Measurements from ENCODE around the gene NOXO1. TPM values are rescaled to one million over a fixed set of nuclear protein-coding genes. Genes with fewer than 3 reads are reported as not detected.

NOXO1 gene
- total RNA-seq, 1 donor from 2014 or later = 1.6 TPM

- Histone ChIP-seq H3K36me3 (ENCODE audit: control insufficient read depth, insufficient read depth, low read length) (peaks cover 14% of the 10 kb centered on the region), H3K27me3 (ENCODE audit: control insufficient read depth, insufficient read depth, low read length) (peaks cover 5% of the 10 kb centered on the region), H3K4me3 (ENCODE audit: low read depth, low read length) (peak overlapping the region; percentile 50)
- no peak for FAIRE-seq
- DNase-seq (ENCODE audit: low read depth) = no peak
- TF ChIP-seq CTCF (IDR thresholded peaks at IDR 0.05; ENCODE audit: insufficient read depth, low read length, severe bottlenecking) = no peak
Observed at GRCh38 chr16:1980030-1980769, 1.1 kb downstream of the NOXO1 start.

- Histone ChIP-seq H3K36me3 (ENCODE audit: control insufficient read depth, insufficient read depth, low read length) (peaks cover 20% of the 10 kb centered on the region), H3K27me3 (ENCODE audit: control insufficient read depth, insufficient read depth, low read length) (peaks cover 5% of the 10 kb centered on the region), H3K4me3 (ENCODE audit: low read depth, low read length) (peak overlapping the region; percentile 50)
- DNase-seq (ENCODE audit: low read depth) = peak; percentile 85
- no peak for FAIRE-seq
- no peak for TF ChIP-seq CTCF (IDR thresholded peaks at IDR 0.05; ENCODE audit: insufficient read depth, low read length, severe bottlenecking)
Observed at GRCh38 chr16:1979271-1980029, 1.8 kb downstream of the NOXO1 start.

- FAIRE-seq (no peak), DNase-seq (ENCODE audit: low read depth) (no peak)
- Histone ChIP-seq H3K36me3 (ENCODE audit: control insufficient read depth, insufficient read depth, low read length) (peaks cover 24% of the 10 kb centered on the region), H3K27me3 (ENCODE audit: control insufficient read depth, insufficient read depth, low read length) (peaks cover 5% of the 10 kb centered on the region), H3K4me3 (ENCODE audit: low read depth, low read length) (peak overlapping the region; percentile 50)
- TF ChIP-seq CTCF (IDR thresholded peaks at IDR 0.05; ENCODE audit: insufficient read depth, low read length, severe bottlenecking) = no peak
Observed at GRCh38 chr16:1978476-1979120, 2.7 kb downstream of the NOXO1 start.

- H3K36me3 ChIP-seq (ENCODE audit: control insufficient read depth, insufficient read depth, low read length) = peaks cover 24% of the 10 kb centered on the region
- peaks cover 5% of the 10 kb centered on the region for H3K27me3 ChIP-seq (ENCODE audit: control insufficient read depth, insufficient read depth, low read length)
- TF ChIP-seq CTCF (IDR thresholded peaks at IDR 0.05; ENCODE audit: insufficient read depth, low read length, severe bottlenecking) = no peak
- no peak overlapping the region for H3K4me3 ChIP-seq (ENCODE audit: low read depth, low read length)
- no peak for DNase-seq (ENCODE audit: low read depth)
- FAIRE-seq = no peak
Observed at GRCh38 chr16:1977875-1978268, 3.4 kb downstream of the NOXO1 start.

- no peak for DNase-seq (ENCODE audit: low read depth)
- Histone ChIP-seq H3K27me3 (ENCODE audit: control insufficient read depth, insufficient read depth, low read length) (peaks cover 5% of the 10 kb centered on the region), H3K4me3 (ENCODE audit: low read depth, low read length) (no peak overlapping the region), H3K36me3 (ENCODE audit: control insufficient read depth, insufficient read depth, low read length) (peaks cover 24% of the 10 kb centered on the region)
- TF ChIP-seq CTCF (IDR thresholded peaks at IDR 0.05; ENCODE audit: insufficient read depth, low read length, severe bottlenecking) = no peak
- no peak for FAIRE-seq
Observed at GRCh38 chr16:1976951-1977874, 4.1 kb downstream of the NOXO1 start.
